CD14-positive monocyte (primary cell): Measurements from ENCODE around the gene PPP1CB. TPM values are rescaled to one million over a fixed set of nuclear protein-coding genes. Genes with fewer than 3 reads are reported as not detected.
A peak's percentile ranks its signal among the peaks of the same experiment; 100 is the strongest.

Experiments used
- DNase-seq, 3 donors: peaks; one replicate each; pipeline ENCODE4 v3.0.0-alpha.2; 2011 to 2022
- H2AFZ ChIP-seq: 2 replicates; pipeline ENCODE4 v1.6.0; 2012; ENCODE audit warnings: mild to moderate bottlenecking, low read depth, low read length, inconsistent platforms; ENCODE audit not compliant: insufficient read depth, poor library complexity, severe bottlenecking
- H3K27ac ChIP-seq, 2 donors: 1 replicate in 1 of 2; 2 replicates in 1 of 2; pipeline ENCODE4 v1.5.1; 2012 to 2013; ENCODE audit warnings: low read length in 2 of 2, control low read depth in 1 of 2, inconsistent platforms in 1 of 2, low read depth in 1 of 2, mild to moderate bottlenecking in 1 of 2
- H3K27me3 ChIP-seq, 2 donors: one replicate each; pipeline versions ENCODE4 v1.6.0 to v1.6.1; 2011 to 2013; ENCODE audit warnings: low read length in 2 of 2; ENCODE audit not compliant: control insufficient read depth in 2 of 2, insufficient read depth in 2 of 2
- H3K36me3 ChIP-seq, 2 donors: replicated peaks in 1 of 2; 1 replicate in 1 of 2; 2 replicates in 1 of 2; pipeline versions ENCODE4 v1.5.1 to v1.6.1; 2012 to 2013; ENCODE audit warnings: low read length in 2 of 2, control low read depth in 1 of 2, inconsistent platforms in 1 of 2, mild to moderate bottlenecking in 1 of 2; ENCODE audit not compliant: insufficient read depth in 2 of 2, control insufficient read depth in 1 of 2
- H3K4me1 ChIP-seq, 2 donors: 1 replicate in 1 of 2; 2 replicates in 1 of 2; pipeline versions ENCODE4 v1.5.1 to v1.6.1; 2012 to 2013; ENCODE audit warnings: low read length in 2 of 2, control low read depth in 1 of 2, inconsistent platforms in 1 of 2, mild to moderate bottlenecking in 1 of 2, moderate library complexity in 1 of 2; ENCODE audit not compliant: insufficient read depth in 2 of 2, control insufficient read depth in 1 of 2
- H3K4me2 ChIP-seq: replicated peaks from 2 replicates; pipeline ENCODE3; 2012; ENCODE audit warnings: low read length, moderate library complexity, mild to moderate bottlenecking; ENCODE audit not compliant: poor library complexity, severe bottlenecking; ENCODE audit errors: extremely low read depth
- H3K4me3 ChIP-seq, 3 experiments: fragments of 200-600 bp in 1 of 3; sonication (generic) in 1 of 3; replicated peaks in 1 of 3; 1 replicate in 2 of 3; 2 replicates in 1 of 3; pipeline ENCODE4 v1.5.1; 2011 to 2013; ENCODE audit warnings: low read length in 3 of 3, mild to moderate bottlenecking in 3 of 3, control low read depth in 2 of 3, low read depth in 2 of 3, inconsistent platforms in 1 of 3, moderate library complexity in 1 of 3
- H3K79me2 ChIP-seq: 2 replicates; pipeline ENCODE4 v1.6.0; 2012; ENCODE audit warnings: mild to moderate bottlenecking, control low read depth, inconsistent platforms, low read length, moderate library complexity; ENCODE audit not compliant: insufficient read depth
- H3K9ac ChIP-seq: 2 replicates; pipeline ENCODE4 v1.6.0; 2017; ENCODE audit warnings: low read length, mild to moderate bottlenecking; ENCODE audit not compliant: insufficient read depth, poor library complexity, severe bottlenecking
- H3K9me3 ChIP-seq, 2 donors: replicated peaks in 1 of 2; 1 replicate in 1 of 2; 2 replicates in 1 of 2; pipeline versions ENCODE4 v1.5.1 to v1.6.1; 2012 to 2013; ENCODE audit warnings: low read length in 2 of 2, control low read depth in 1 of 2; ENCODE audit not compliant: control insufficient read depth in 1 of 2, insufficient read depth in 1 of 2
- H4K20me1 ChIP-seq: 2 replicates; pipeline ENCODE4 v1.6.0; 2012; ENCODE audit warnings: mild to moderate bottlenecking, low read length, control low read depth, moderate library complexity; ENCODE audit not compliant: insufficient read depth
- H3K27ac Mint-ChIP-seq, 7 donors: one replicate each; pipeline ENCODE4 v1.8.0; 2020; ENCODE audit warnings: mild to moderate bottlenecking in 7 of 7, mixed read lengths in 7 of 7, moderate library complexity in 6 of 7, inconsistent platforms in 2 of 7
- H3K27me3 Mint-ChIP-seq, 3 donors: one replicate each; pipeline ENCODE4 v1.8.0; 2021 to 2022; ENCODE audit warnings: low read depth in 3 of 3, mild to moderate bottlenecking in 3 of 3, mixed read lengths in 3 of 3, moderate library complexity in 3 of 3, inconsistent platforms in 1 of 3
- H3K36me3 Mint-ChIP-seq, 2 donors: one replicate each; pipeline ENCODE4 v1.8.0; 2020; ENCODE audit warnings: mixed read lengths in 2 of 2, inconsistent platforms in 1 of 2, mild to moderate bottlenecking in 1 of 2
- H3K4me1 Mint-ChIP-seq: one replicate; pipeline ENCODE4 v1.8.0; 2020; ENCODE audit warnings: mild to moderate bottlenecking, mixed read lengths
- H3K4me3 Mint-ChIP-seq, 2 donors: one replicate each; pipeline ENCODE4 v1.8.0; 2020; ENCODE audit warnings: mild to moderate bottlenecking in 2 of 2, mixed read lengths in 2 of 2, moderate library complexity in 1 of 2
- H3K9me3 Mint-ChIP-seq, 7 donors: one replicate each; pipeline ENCODE4 v1.8.0; 2020 to 2022; ENCODE audit warnings: mixed read lengths in 7 of 7, mild to moderate bottlenecking in 6 of 7, moderate library complexity in 6 of 7, inconsistent platforms in 2 of 7
- WGBS: methylation state at CpG from one replicate; pipeline ENCODE4 v1.1.5; 2013; ENCODE audit warnings: missing lambda C conversion rate; ENCODE audit not compliant: insufficient coverage; 5-methylcytosine and 5-hydroxymethylcytosine counted together
- intact Hi-C, 2 donors: fragments of 100-400 bp; cut with micrococcal nuclease; formaldehyde crosslinking; loops; one replicate each; pipeline versions ENCODE4 v1.15.0 to v1.15.1; 2023
- polyA plus RNA-seq, 3 donors: library from polyadenylated mRNA; depleted of rRNA in 1 of 3; unstranded in 2 of 3; stranded (reverse) in 1 of 3; fragments of 300-500 nt in 2 of 3; fragments of >200 nt in 1 of 3; fragmentation: Illumina TruSeq in 2 of 3; gene quantifications; 1 replicate in 2 of 3; 2 replicates in 1 of 3; pipeline ENCODE4 v1.2.3, GENCODE V29; 2012 to 2021
- TF ChIP-seq, protein P1 (sequence below): fragments of 200-600 bp; IDR thresholded peaks from one replicate; pipeline ENCODE4 v1.8.0; 2022; ENCODE audit warnings: antibody characterized with exemption, mild to moderate bottlenecking

PPP1CB gene
- polyA plus RNA-seq, 3 donors, result 25.3 to 142 (median 69.4) TPM

DNA sequence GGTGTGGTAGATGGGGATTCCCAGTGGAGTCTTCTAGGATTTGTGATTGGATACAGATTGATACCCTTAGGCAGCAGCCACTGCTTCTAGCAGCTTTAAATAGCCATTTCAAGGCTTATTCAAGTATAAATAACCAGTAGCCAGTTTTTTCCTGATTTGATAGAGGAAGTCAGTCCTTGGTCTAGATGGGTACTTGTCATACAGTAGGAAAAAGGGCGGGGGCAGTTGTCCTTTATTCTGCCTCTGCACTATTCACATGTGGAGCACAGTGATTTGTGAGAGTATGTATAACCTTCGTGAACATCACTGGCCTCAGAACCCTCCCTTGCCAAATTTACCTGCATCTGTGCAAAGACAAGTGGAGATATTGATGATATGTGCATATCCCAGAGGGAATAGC is 6.8 kb downstream of the PPP1CB start:
- WGBS, result no CpG with 5 or more reads among the region's 2 CpGs
- no peaks in the 10 kb centered on the region for H3K9me3 ChIP-seq
- no peaks in the 10 kb centered on the region for H3K27me3 ChIP-seq
- H3K4me1 ChIP-seq, result peaks cover 25 to 49% of the 10 kb centered on the region in 2 donors
- H3K27ac ChIP-seq, result peak overlapping the region in 1 of 2 donors; percentile 18
- no peak overlapping the region for H3K4me2 ChIP-seq
- TF ChIP-seq, protein P1, sequence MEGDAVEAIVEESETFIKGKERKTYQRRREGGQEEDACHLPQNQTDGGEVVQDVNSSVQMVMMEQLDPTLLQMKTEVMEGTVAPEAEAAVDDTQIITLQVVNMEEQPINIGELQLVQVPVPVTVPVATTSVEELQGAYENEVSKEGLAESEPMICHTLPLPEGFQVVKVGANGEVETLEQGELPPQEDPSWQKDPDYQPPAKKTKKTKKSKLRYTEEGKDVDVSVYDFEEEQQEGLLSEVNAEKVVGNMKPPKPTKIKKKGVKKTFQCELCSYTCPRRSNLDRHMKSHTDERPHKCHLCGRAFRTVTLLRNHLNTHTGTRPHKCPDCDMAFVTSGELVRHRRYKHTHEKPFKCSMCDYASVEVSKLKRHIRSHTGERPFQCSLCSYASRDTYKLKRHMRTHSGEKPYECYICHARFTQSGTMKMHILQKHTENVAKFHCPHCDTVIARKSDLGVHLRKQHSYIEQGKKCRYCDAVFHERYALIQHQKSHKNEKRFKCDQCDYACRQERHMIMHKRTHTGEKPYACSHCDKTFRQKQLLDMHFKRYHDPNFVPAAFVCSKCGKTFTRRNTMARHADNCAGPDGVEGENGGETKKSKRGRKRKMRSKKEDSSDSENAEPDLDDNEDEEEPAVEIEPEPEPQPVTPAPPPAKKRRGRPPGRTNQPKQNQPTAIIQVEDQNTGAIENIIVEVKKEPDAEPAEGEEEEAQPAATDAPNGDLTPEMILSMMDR, result no peak
- H3K9me3 Mint-ChIP-seq, result no peaks in the 10 kb centered on the region
- H2AFZ ChIP-seq, result no peak overlapping the region
- H3K27ac Mint-ChIP-seq, result peak overlapping the region in 2 of 7 donors; percentile 46 to 69
- H3K36me3 Mint-ChIP-seq, result peaks cover 30 to 41% of the 10 kb centered on the region in 2 donors
- DNase-seq, result no peak
- intact Hi-C loops, result loop anchor here in 1 of 2 donors (10.0 kb wide), 1 partner anchor 164 kb away; no protein-coding TSS in a partner anchor
- no peak overlapping the region for H3K4me3 Mint-ChIP-seq
- peaks cover 100% of the 10 kb centered on the region for H3K79me2 ChIP-seq
- no peaks in the 10 kb centered on the region for H3K27me3 Mint-ChIP-seq
- H3K4me3 ChIP-seq, result no peak overlapping the region
- peaks cover 100% of the 10 kb centered on the region for H4K20me1 ChIP-seq
- H3K36me3 ChIP-seq, result peaks cover 12 to 48% of the 10 kb centered on the region in 2 donors
- H3K9ac ChIP-seq, result no peak overlapping the region
- H3K4me1 Mint-ChIP-seq, result peaks cover 39% of the 10 kb centered on the region

DNA sequence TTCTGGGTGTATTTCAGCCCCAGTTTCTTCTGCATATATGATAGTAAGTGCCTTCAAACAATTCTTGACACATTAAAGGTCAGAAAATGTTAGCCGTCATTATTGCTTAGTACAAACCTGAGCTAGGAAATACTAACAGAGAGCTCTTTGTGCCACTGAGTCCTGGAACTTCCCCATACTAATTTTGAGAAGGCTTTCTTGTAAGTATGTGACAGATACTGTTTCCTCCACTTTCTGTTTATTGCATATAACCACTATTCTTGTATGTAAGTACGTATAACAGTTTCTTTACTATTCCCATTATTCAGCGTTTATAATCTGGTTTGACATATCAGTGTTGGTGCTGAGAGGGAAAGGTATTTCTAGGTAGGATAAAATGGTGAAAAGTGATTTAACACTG is 9.8 kb downstream of the PPP1CB start:
- Histone ChIP-seq H3K27ac (peak overlapping the region in 1 of 2 donors; percentile 13), H2AFZ (no peak overlapping the region), H3K9ac (no peak overlapping the region), H3K36me3 (peaks cover 12 to 45% of the 10 kb centered on the region in 2 donors), H3K4me1 (peaks cover 16 to 33% of the 10 kb centered on the region in 2 donors), H3K27me3 (no peaks in the 10 kb centered on the region), H3K9me3 (no peaks in the 10 kb centered on the region), H3K4me2 (no peak overlapping the region), H4K20me1 (peaks cover 100% of the 10 kb centered on the region), H3K4me3 (no peak overlapping the region), H3K79me2 (peaks cover 100% of the 10 kb centered on the region)
- intact Hi-C loops, result no loop called here
- H3K36me3 Mint-ChIP-seq, result peaks cover 27 to 42% of the 10 kb centered on the region in 2 donors
- no peak for DNase-seq
- H3K4me3 Mint-ChIP-seq, result no peak overlapping the region
- peaks cover 29% of the 10 kb centered on the region for H3K4me1 Mint-ChIP-seq
- no peaks in the 10 kb centered on the region for H3K27me3 Mint-ChIP-seq
- H3K27ac Mint-ChIP-seq, result no peak overlapping the region
- no peaks in the 10 kb centered on the region for H3K9me3 Mint-ChIP-seq
- TF ChIP-seq, protein P1, result no peak
- no CpG with 5 or more reads among the region's 3 CpGs for WGBS
